ENCODE data around the gene APH1B.
"Not testable (repeated sequence)": the region's sequence is repeated elsewhere in the genome, so short reads cannot be mapped to it uniquely, and the experiment has no call there.

The APH1B gene

GRCh38 chr15:63334821-63335220 lies 57.4 kb downstream of the APH1B start:
- Histone ChIP-seq H3K9ac (no peak overlapping the region), H3K4me2 (no peak overlapping the region), H3K4me1 (peaks cover 0 to 29% (median 14%) of the 10 kb centered on the region in 10 experiments; a peak in 12 of 20 replicates), H3K27ac (no peak overlapping the region), H3K27me3 (peaks cover 0 to 12% (median 0%) of the 10 kb centered on the region in 11 experiments; a peak in 2 of 22 replicates), H3K9me3 (replicated peaks in 1 of 11) (no peaks in the 10 kb centered on the region), H4K20me1 (no peaks in the 10 kb centered on the region), H3K4me3 (no peak overlapping the region), H3K36me3 (no peaks in the 10 kb centered on the region)
- TF ChIP-seq Cebpa-rat (IDR thresholded peaks at IDR 0.05) = no peak

- Histone ChIP-seq H3K27ac (no peak overlapping the region), H4K20me1 (no peaks in the 10 kb centered on the region; a peak in 1 of 22 replicates), H3K27me3 (peaks cover 0 to 12% (median 0%) of the 10 kb centered on the region in 11 experiments; a peak in 2 of 22 replicates), H3K4me2 (no peak overlapping the region), H3K9ac (no peak overlapping the region), H3K4me3 (no peak overlapping the region), H3K4me1 (peaks cover 0 to 26% (median 14%) of the 10 kb centered on the region in 10 experiments; a peak in 12 of 20 replicates), H3K9me3 (replicated peaks in 1 of 11) (no peaks in the 10 kb centered on the region), H3K36me3 (no peaks in the 10 kb centered on the region)
- TF ChIP-seq Cebpa-rat (IDR thresholded peaks at IDR 0.05) = no peak
Measured at GRCh38 chr15:63335543-63336240, 58.3 kb downstream of the APH1B start.

- no peaks in the 10 kb centered on the region for H3K9me3 ChIP-seq (replicated peaks in 1 of 11)
- H3K9ac ChIP-seq = no peak overlapping the region
- no peaks in the 10 kb centered on the region; a peak in 1 of 22 replicates for H4K20me1 ChIP-seq
- no peak overlapping the region for H3K4me3 ChIP-seq
- H3K4me2 ChIP-seq = no peak overlapping the region
- no peaks in the 10 kb centered on the region for H3K36me3 ChIP-seq
- peaks cover 0 to 12% (median 0%) of the 10 kb centered on the region in 11 experiments; a peak in 2 of 22 replicates for H3K27me3 ChIP-seq
- peaks cover 0 to 24% (median 14%) of the 10 kb centered on the region in 10 experiments; a peak in 12 of 20 replicates for H3K4me1 ChIP-seq
- no peak for TF ChIP-seq Cebpa-rat (IDR thresholded peaks at IDR 0.05)
- H3K27ac ChIP-seq = no peak overlapping the region
Measured at GRCh38 chr15:63337046-63337445, 59.6 kb downstream of the APH1B start.

- no peaks in the 10 kb centered on the region for H3K36me3 ChIP-seq
- H3K27me3 ChIP-seq = peaks cover 0 to 12% (median 0%) of the 10 kb centered on the region in 11 experiments; a peak in 2 of 22 replicates
- no peaks in the 10 kb centered on the region for H3K9me3 ChIP-seq (replicated peaks in 1 of 11)
- H3K4me2 ChIP-seq = peak overlapping the region in 8 of 11 experiments; percentile 39 to 72 (median 51); a peak in 16 of 22 replicates
- TF ChIP-seq Cebpa-rat (IDR thresholded peaks at IDR 0.05) = no peak
- no peaks in the 10 kb centered on the region; a peak in 1 of 22 replicates for H4K20me1 ChIP-seq
- no peak overlapping the region for H3K9ac ChIP-seq
- peaks cover 4 to 24% (median 19%) of the 10 kb centered on the region in 10 experiments; a peak in 18 of 20 replicates for H3K4me1 ChIP-seq
- no peak overlapping the region for H3K27ac ChIP-seq
- H3K4me3 ChIP-seq = no peak overlapping the region
Measured at GRCh38 chr15:63338170-63338569, 60.8 kb downstream of the APH1B start.

- no peaks in the 10 kb centered on the region for H3K36me3 ChIP-seq
- H3K4me2 ChIP-seq = peak overlapping the region in 8 of 11 experiments; percentile 39 to 72 (median 51); a peak in 15 of 22 replicates
- H3K4me1 ChIP-seq = peaks cover 8 to 34% (median 29%) of the 10 kb centered on the region in 10 experiments; a peak in 19 of 20 replicates
- TF ChIP-seq Cebpa-rat (IDR thresholded peaks at IDR 0.05) = no peak
- H3K27me3 ChIP-seq = peaks cover 0 to 12% (median 0%) of the 10 kb centered on the region in 11 experiments; a peak in 2 of 22 replicates
- no peak overlapping the region for H3K27ac ChIP-seq
- no peaks in the 10 kb centered on the region; a peak in 1 of 22 replicates for H4K20me1 ChIP-seq
- no peak overlapping the region for H3K4me3 ChIP-seq
- H3K9me3 ChIP-seq (replicated peaks in 1 of 11) = no peaks in the 10 kb centered on the region
- no peak overlapping the region for H3K9ac ChIP-seq
Measured at GRCh38 chr15:63339006-63339766, 61.8 kb downstream of the APH1B start.

GRCh38 chr15:63339836-63340235 lies 62.4 kb downstream of the APH1B start:
- Histone ChIP-seq H3K36me3 (no peaks in the 10 kb centered on the region), H3K4me3 (no peak overlapping the region), H3K9ac (no peak overlapping the region), H4K20me1 (no peaks in the 10 kb centered on the region; a peak in 1 of 22 replicates), H3K27me3 (peaks cover 0 to 12% (median 0%) of the 10 kb centered on the region in 11 experiments; a peak in 2 of 22 replicates), H3K27ac (no peak overlapping the region), H3K9me3 (replicated peaks in 1 of 11) (no peaks in the 10 kb centered on the region), H3K4me1 (peaks cover 8 to 41% (median 33%) of the 10 kb centered on the region in 10 experiments; a peak in 19 of 20 replicates), H3K4me2 (peak overlapping the region in 2 of 11 experiments; percentile 44 to 53; a peak in 4 of 22 replicates)
- TF ChIP-seq Cebpa-rat (IDR thresholded peaks at IDR 0.05) = no peak

- Histone ChIP-seq H3K9me3 (replicated peaks in 1 of 11) (no peaks in the 10 kb centered on the region), H3K4me1 (peaks cover 8 to 46% (median 38%) of the 10 kb centered on the region in 10 experiments; a peak in 19 of 20 replicates), H3K36me3 (no peaks in the 10 kb centered on the region), H3K4me2 (no peak overlapping the region), H3K27ac (no peak overlapping the region), H3K9ac (no peak overlapping the region), H3K4me3 (no peak overlapping the region), H4K20me1 (no peaks in the 10 kb centered on the region; a peak in 1 of 22 replicates), H3K27me3 (peaks cover 0 to 15% (median 0%) of the 10 kb centered on the region in 11 experiments; a peak in 2 of 22 replicates)
- no peak for TF ChIP-seq Cebpa-rat (IDR thresholded peaks at IDR 0.05)
Measured at GRCh38 chr15:63340353-63340752, 62.9 kb downstream of the APH1B start.

- Histone ChIP-seq H4K20me1 (no peaks in the 10 kb centered on the region; a peak in 1 of 22 replicates), H3K36me3 (no peaks in the 10 kb centered on the region), H3K9me3 (replicated peaks in 1 of 11) (no peaks in the 10 kb centered on the region), H3K27me3 (peaks cover 0 to 20% (median 0%) of the 10 kb centered on the region in 11 experiments; a peak in 2 of 22 replicates), H3K4me3 (no peak overlapping the region), H3K4me2 (no peak overlapping the region), H3K9ac (no peak overlapping the region), H3K27ac (no peak overlapping the region), H3K4me1 (peaks cover 8 to 48% (median 40%) of the 10 kb centered on the region in 10 experiments; a peak in 19 of 20 replicates)
- no peak for TF ChIP-seq Cebpa-rat (IDR thresholded peaks at IDR 0.05)
Measured at GRCh38 chr15:63340878-63341277, 63.5 kb downstream of the APH1B start.

- Histone ChIP-seq H3K9me3 (replicated peaks in 1 of 11) (no peaks in the 10 kb centered on the region), H3K4me2 (no peak overlapping the region), H3K36me3 (no peaks in the 10 kb centered on the region), H3K27ac (no peak overlapping the region), H3K4me1 (peaks cover 10 to 58% (median 46%) of the 10 kb centered on the region in 10 experiments), H3K9ac (no peak overlapping the region), H3K27me3 (peaks cover 0 to 21% (median 0%) of the 10 kb centered on the region in 11 experiments; a peak in 2 of 22 replicates), H3K4me3 (no peak overlapping the region), H4K20me1 (no peaks in the 10 kb centered on the region; a peak in 1 of 22 replicates)
- no peak for TF ChIP-seq Cebpa-rat (IDR thresholded peaks at IDR 0.05)
Measured at GRCh38 chr15:63341898-63342297, 64.5 kb downstream of the APH1B start.

GRCh38 chr15:63342996-63343562 lies 65.7 kb downstream of the APH1B start:
- Histone ChIP-seq H3K27me3 (peaks cover 0 to 21% (median 0%) of the 10 kb centered on the region in 11 experiments; a peak in 2 of 22 replicates), H3K4me1 (peaks cover 22 to 68% (median 57%) of the 10 kb centered on the region in 10 experiments), H3K4me2 (peak overlapping the region; percentile 46 to 72 (median 62))
- not testable (repeated sequence) for H3K27ac ChIP-seq; H3K9ac ChIP-seq; H4K20me1 ChIP-seq; H3K4me3 ChIP-seq; H3K36me3 ChIP-seq; H3K9me3 ChIP-seq (replicated peaks in 1 of 11)

Data from BLaER1 treated with 17β-estradiol and CSF1 and Interleukin-3, amounts not matched to agents 10 nM and 100 nM (cell line).